Stimulated activated naive CD8-positive, alpha-beta T cell treated with anti-CD3 and anti-CD28 coated beads, Interleukin-15, amount 100 ng/mL, for 72 hours (primary cell): ENCODE measurements around the gene NLRC5.
"Not testable (repeated sequence)": the region's sequence is repeated elsewhere in the genome, so short reads cannot be mapped to it uniquely, and the experiment has no call there.

ENCODE experiments used
- ATAC-seq: fragments of 150-1000 bp; cut with Tn5 transposase; 2 replicates; pipeline ENCODE4 v1.10.0; 2021; ENCODE audit warnings: mild to moderate bottlenecking, moderate library complexity
- DNase-seq, 2 donors: peaks; one replicate each; pipeline ENCODE4 v3.0.0; 2021 to 2022
- H3K27ac Mint-ChIP-seq, 2 donors: one replicate each; pipeline ENCODE4 v1.8.0; 2022; ENCODE audit warnings: mild to moderate bottlenecking in 2 of 2, mixed read lengths in 2 of 2, moderate library complexity in 2 of 2
- H3K27me3 Mint-ChIP-seq: one replicate; pipeline ENCODE4 v1.8.0; 2022; ENCODE audit warnings: mixed read lengths
- H3K4me1 Mint-ChIP-seq: one replicate; pipeline ENCODE4 v1.8.0; 2022; ENCODE audit warnings: mild to moderate bottlenecking, mixed read lengths
- H3K4me3 Mint-ChIP-seq, 2 donors: one replicate each; pipeline ENCODE4 v1.8.0; 2022; ENCODE audit warnings: mild to moderate bottlenecking in 2 of 2, mixed read lengths in 2 of 2, moderate library complexity in 1 of 2
- H3K9me3 Mint-ChIP-seq, 2 donors: one replicate each; pipeline ENCODE4 v1.8.0; 2022; ENCODE audit warnings: mixed read lengths in 2 of 2

Gene NLRC5

GRCh38 chr16:57091975-57092785 lies 102.8 kb downstream of the NLRC5 start, which contains the start of gene CPNE2:
TSS of gene CPNE2 (plus strand) at chr16:57092583. CDS start at chr16:57110743, 18,160 bp downstream.
- peak in 1 of 2 donors; percentile 29 for DNase-seq
- Mint-ChIP-seq H3K9me3 (no peaks in the 10 kb centered on the region), H3K27me3 (peaks cover 30% of the 10 kb centered on the region), H3K4me3 (peak within 1 kb of the TSS; percentile 77 to 78), H3K4me1 (peaks cover 19% of the 10 kb centered on the region), H3K27ac (peak within 1 kb of the TSS; percentile 64 to 85)
- ATAC-seq = peak; percentile 68

GRCh38 chr16:57092786-57093411 lies 103.5 kb downstream of the NLRC5 start:
- DNase-seq = peak; percentile 54 to 62
- peak; percentile 72 for ATAC-seq
- Mint-ChIP-seq H3K27ac (peak overlapping the region in 1 of 2 donors; percentile 61), H3K9me3 (no peaks in the 10 kb centered on the region), H3K4me1 (peaks cover 26% of the 10 kb centered on the region), H3K27me3 (peaks cover 30% of the 10 kb centered on the region), H3K4me3 (peak overlapping the region; percentile 77 to 78)

GRCh38 chr16:57093666-57094564 lies 104.6 kb downstream of the NLRC5 start:
- Mint-ChIP-seq H3K4me3 (peak overlapping the region; percentile 77 to 78), H3K27ac (peak overlapping the region in 1 of 2 donors; percentile 64), H3K4me1 (peaks cover 31% of the 10 kb centered on the region), H3K9me3 (no peaks in the 10 kb centered on the region), H3K27me3 (peaks cover 30% of the 10 kb centered on the region)
- no peak for ATAC-seq
- no peak for DNase-seq

GRCh38 chr16:57094911-57095310 lies 105.6 kb downstream of the NLRC5 start:
- no peaks in the 10 kb centered on the region for H3K9me3 Mint-ChIP-seq
- no peak for DNase-seq
- H3K27me3 Mint-ChIP-seq = peaks cover 30% of the 10 kb centered on the region
- ATAC-seq = no peak
- H3K4me1 Mint-ChIP-seq = peaks cover 31% of the 10 kb centered on the region
- no peak overlapping the region for H3K27ac Mint-ChIP-seq
- H3K4me3 Mint-ChIP-seq = no peak overlapping the region

DNA sequence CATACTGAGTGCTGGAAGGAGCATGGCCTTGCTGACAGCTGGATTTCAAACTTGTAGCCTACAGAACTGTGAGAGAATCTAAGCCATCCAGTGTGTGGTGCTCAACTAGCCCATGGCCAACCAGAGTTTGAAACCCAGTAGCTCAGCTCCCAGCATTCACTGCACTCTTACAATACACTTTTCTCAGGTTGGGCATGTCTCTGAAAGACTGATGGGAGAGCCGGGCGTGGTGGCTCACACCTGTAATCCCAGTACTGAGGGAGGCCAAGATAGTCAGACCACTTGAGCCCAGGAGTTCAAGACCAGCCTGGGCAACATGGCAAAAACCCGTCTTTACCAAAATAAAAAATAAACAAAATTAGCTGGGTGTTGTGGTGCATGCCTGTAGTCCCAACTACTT lies 106.8 kb downstream of the NLRC5 start:
- H3K4me1 Mint-ChIP-seq = peaks cover 28% of the 10 kb centered on the region
- no peak overlapping the region for H3K4me3 Mint-ChIP-seq
- no peak overlapping the region for H3K27ac Mint-ChIP-seq
- H3K9me3 Mint-ChIP-seq = no peaks in the 10 kb centered on the region
- ATAC-seq (no peak), DNase-seq (no peak)
- peaks cover 26% of the 10 kb centered on the region for H3K27me3 Mint-ChIP-seq

GRCh38 chr16:57096793-57097192 lies 107.4 kb downstream of the NLRC5 start:
- Mint-ChIP-seq H3K9me3 (no peaks in the 10 kb centered on the region), H3K4me3 (no peak overlapping the region), H3K27me3 (peaks cover 20% of the 10 kb centered on the region), H3K4me1 (peaks cover 22% of the 10 kb centered on the region), H3K27ac (no peak overlapping the region)
- ATAC-seq (no peak), DNase-seq (no peak)

DNA sequence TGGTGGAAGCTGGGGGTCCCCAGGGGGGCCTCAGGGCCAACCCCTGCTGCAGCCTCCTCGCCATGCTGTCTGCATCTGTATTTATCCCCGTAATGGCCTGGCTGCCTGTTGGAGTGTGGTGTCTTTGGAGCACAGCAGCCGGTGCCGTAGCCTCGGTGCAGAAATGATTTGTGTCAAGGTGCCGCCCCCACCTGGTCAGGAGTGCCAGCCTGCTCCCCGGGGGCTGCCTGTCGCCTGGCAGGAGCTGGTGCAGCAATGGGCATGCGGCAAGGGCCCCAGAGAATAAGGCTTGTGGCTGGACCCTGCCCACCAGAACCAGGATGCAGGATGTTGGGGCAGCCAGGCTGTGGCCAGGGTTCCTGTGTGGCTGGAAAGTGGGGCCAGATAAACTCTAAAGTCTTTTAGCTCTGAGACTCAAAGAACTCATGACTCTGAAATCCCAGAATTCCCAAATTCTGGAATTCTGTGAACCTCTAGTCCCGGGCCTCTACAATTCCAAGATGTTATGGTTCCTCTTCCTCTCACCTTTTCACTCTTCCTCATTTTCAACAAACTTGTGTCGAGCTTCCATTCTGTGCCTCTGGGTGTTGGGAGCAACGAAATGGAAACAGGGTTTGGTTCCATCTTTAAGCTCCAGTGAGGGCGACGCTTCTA lies 109.0 kb downstream of the NLRC5 start:
- no peaks in the 10 kb centered on the region for H3K9me3 Mint-ChIP-seq
- H3K4me3 Mint-ChIP-seq = no peak overlapping the region
- ATAC-seq (peak; percentile 44), DNase-seq (no peak)
- H3K27ac Mint-ChIP-seq = no peak overlapping the region
- peaks cover 17% of the 10 kb centered on the region for H3K27me3 Mint-ChIP-seq
- peaks cover 18% of the 10 kb centered on the region for H3K4me1 Mint-ChIP-seq

- H3K9me3 Mint-ChIP-seq, DNase-seq, H3K27ac Mint-ChIP-seq, ATAC-seq, H3K4me3 Mint-ChIP-seq, H3K27me3 Mint-ChIP-seq: not testable (repeated sequence)
- peaks cover 20% of the 10 kb centered on the region for H3K4me1 Mint-ChIP-seq
These were observed 110.6 kb downstream of the NLRC5 start for GRCh38 chr16:57099965-57100364.

DNA sequence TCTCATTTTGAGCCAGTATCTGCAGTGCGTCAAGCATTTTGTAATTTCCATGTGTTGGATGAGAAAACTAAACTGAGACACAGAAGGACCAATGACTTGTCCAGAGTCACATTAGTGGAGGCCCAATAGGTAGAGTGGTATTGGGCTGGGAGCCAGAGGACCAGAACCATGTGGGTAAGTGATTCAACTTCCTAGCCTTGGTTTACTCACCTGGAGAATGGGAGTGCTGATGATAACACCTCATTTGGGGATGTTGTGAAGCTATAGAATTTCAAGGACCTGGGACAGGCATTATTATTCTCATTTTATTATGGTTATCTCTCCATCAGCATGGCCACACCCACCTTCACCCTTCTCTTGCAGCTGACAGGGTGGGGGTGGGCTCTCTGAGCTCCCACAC lies 111.1 kb downstream of the NLRC5 start:
- H3K9me3 Mint-ChIP-seq = no peaks in the 10 kb centered on the region
- H3K27me3 Mint-ChIP-seq = no peaks in the 10 kb centered on the region
- no peak overlapping the region for H3K4me3 Mint-ChIP-seq
- H3K4me1 Mint-ChIP-seq = peaks cover 23% of the 10 kb centered on the region
- no peak for DNase-seq
- ATAC-seq = no peak
- no peak overlapping the region for H3K27ac Mint-ChIP-seq

- Mint-ChIP-seq H3K27ac (peak overlapping the region in 1 of 2 donors; percentile 85), H3K4me3 (no peak overlapping the region), H3K9me3 (no peaks in the 10 kb centered on the region), H3K4me1 (peaks cover 28% of the 10 kb centered on the region), H3K27me3 (no peaks in the 10 kb centered on the region)
- DNase-seq = no peak
- no peak for ATAC-seq
These were observed 113.8 kb downstream of the NLRC5 start for GRCh38 chr16:57102888-57103851.

GRCh38 chr16:57104706-57105105 lies 115.3 kb downstream of the NLRC5 start:
- Mint-ChIP-seq H3K9me3 (no peaks in the 10 kb centered on the region), H3K4me3 (no peak overlapping the region), H3K4me1 (peaks cover 25% of the 10 kb centered on the region), H3K27me3 (no peaks in the 10 kb centered on the region), H3K27ac (peak overlapping the region; percentile 11 to 69)
- ATAC-seq (peak; percentile 74), DNase-seq (no peak)

GRCh38 chr16:57105184-57105583 lies 115.8 kb downstream of the NLRC5 start:
- Mint-ChIP-seq H3K27ac (no peak overlapping the region), H3K27me3 (no peaks in the 10 kb centered on the region), H3K4me1 (peaks cover 25% of the 10 kb centered on the region), H3K9me3 (no peaks in the 10 kb centered on the region), H3K4me3 (no peak overlapping the region)
- ATAC-seq (peak; percentile 6), DNase-seq (no peak)

DNA sequence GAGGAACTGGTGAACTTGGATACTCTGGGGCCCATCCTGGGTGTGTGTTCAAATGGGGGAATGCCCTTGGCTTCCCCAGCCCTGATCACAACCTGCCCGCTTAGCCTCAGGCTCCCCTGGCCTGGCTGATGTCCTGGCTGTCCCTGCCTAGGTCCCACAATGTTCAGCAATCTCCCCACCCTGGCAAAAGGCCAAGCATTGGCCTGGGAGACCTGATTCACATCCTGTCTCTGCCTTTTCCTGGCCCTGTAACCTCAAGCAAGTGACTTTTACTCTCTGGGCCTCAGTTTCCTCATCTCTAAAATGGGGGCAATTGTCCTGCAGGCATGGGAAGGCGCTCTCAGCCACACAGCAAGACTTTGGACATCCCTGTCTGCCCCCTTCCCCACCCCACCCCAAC lies 117.4 kb downstream of the NLRC5 start:
- no peaks in the 10 kb centered on the region for H3K9me3 Mint-ChIP-seq
- ATAC-seq (no peak), DNase-seq (no peak)
- H3K4me1 Mint-ChIP-seq = peaks cover 25% of the 10 kb centered on the region
- H3K27me3 Mint-ChIP-seq = no peaks in the 10 kb centered on the region
- no peak overlapping the region for H3K4me3 Mint-ChIP-seq
- H3K27ac Mint-ChIP-seq = peak overlapping the region in 1 of 2 donors; percentile 62

GRCh38 chr16:57107321-57107922 lies 118.1 kb downstream of the NLRC5 start:
- H3K4me3 Mint-ChIP-seq = no peak overlapping the region

More at GRCh38 chr16:57107321-57107922, 118.1 kb downstream of the NLRC5 start:
- Mint-ChIP-seq H3K27me3 (no peaks in the 10 kb centered on the region), H3K27ac (peak overlapping the region in 1 of 2 donors; percentile 55), H3K4me1 (peaks cover 25% of the 10 kb centered on the region), H3K9me3 (no peaks in the 10 kb centered on the region)
- ATAC-seq (no peak), DNase-seq (no peak)
